ENCODE measurements around the gene CEP104.

DNA sequence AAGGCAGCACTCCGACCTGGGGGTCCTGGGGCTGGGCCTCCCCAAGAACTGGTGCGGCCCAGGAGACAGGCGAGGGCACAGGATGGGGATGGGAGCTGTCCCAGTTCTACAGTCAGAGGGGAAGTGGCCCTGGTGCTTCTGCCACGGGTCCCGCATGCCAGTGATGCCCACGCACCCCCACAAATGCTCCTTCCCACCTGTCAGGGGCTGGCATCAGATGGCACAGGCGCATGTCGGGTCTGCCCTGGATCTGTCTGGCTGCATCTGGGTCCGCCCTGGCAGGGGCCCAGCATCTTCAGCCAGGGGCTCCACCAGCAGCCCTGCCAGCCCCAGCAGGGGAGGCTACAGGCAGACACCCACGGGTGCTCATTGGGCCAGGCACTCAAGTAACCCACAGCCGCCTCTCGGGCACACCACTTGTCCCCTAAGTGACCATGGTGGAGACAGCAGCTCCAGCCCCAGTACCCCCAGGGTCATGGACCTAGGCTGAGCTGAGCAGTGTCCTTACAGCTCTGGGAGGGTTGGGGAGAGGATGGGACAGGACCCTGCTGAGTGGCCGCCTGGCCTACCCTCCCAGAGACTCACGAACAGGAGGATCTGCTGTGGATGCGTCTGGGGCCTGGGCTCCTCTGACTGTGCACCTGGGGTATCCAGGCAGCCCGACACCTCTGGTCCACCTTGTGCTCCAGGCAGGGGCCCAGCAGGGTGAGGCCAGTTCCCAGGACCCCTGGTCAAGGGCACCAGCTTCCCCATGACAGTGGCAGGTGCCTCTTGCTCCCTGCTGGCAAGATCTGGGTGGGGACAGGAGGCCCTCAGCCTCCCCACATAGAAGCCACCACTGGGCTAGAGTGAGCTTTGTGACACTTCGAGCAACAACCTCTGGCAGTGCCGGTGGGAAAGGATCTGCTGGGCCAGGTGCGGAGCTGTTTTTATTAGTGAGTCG is 79.1 kb downstream of the CEP104 start:
- no peak for TF ChIP-seq EZH2 (IDR thresholded peaks at IDR 0.05; ENCODE audit: insufficient read depth, poor library complexity, severe bottlenecking)
- no peak for TF ChIP-seq EZH2phosphoT487 (IDR thresholded peaks at IDR 0.05; ENCODE audit: insufficient read depth, low read depth)
